CD14-positive monocyte (primary cell): ENCODE data around the gene C5. TPM values are rescaled to one million over a fixed set of nuclear protein-coding genes. Genes with fewer than 3 reads are reported as not detected.

Source experiments
- DNase-seq, 3 donors: peaks; one replicate each; pipeline ENCODE4 v3.0.0-alpha.2; 2011 to 2022
- H2AFZ ChIP-seq: 2 replicates; pipeline ENCODE4 v1.6.0; 2012; ENCODE audit warnings: mild to moderate bottlenecking, low read depth, low read length, inconsistent platforms; ENCODE audit not compliant: insufficient read depth, poor library complexity, severe bottlenecking
- H3K27ac ChIP-seq, 2 donors: 1 replicate in 1 of 2; 2 replicates in 1 of 2; pipeline ENCODE4 v1.5.1; 2012 to 2013; ENCODE audit warnings: low read length in 2 of 2, control low read depth in 1 of 2, inconsistent platforms in 1 of 2, low read depth in 1 of 2, mild to moderate bottlenecking in 1 of 2
- H3K27me3 ChIP-seq, 2 donors: one replicate each; pipeline versions ENCODE4 v1.6.0 to v1.6.1; 2011 to 2013; ENCODE audit warnings: low read length in 2 of 2; ENCODE audit not compliant: control insufficient read depth in 2 of 2, insufficient read depth in 2 of 2
- H3K36me3 ChIP-seq, 2 donors: replicated peaks in 1 of 2; 1 replicate in 1 of 2; 2 replicates in 1 of 2; pipeline versions ENCODE4 v1.5.1 to v1.6.1; 2012 to 2013; ENCODE audit warnings: low read length in 2 of 2, control low read depth in 1 of 2, inconsistent platforms in 1 of 2, mild to moderate bottlenecking in 1 of 2; ENCODE audit not compliant: insufficient read depth in 2 of 2, control insufficient read depth in 1 of 2
- H3K4me1 ChIP-seq, 2 donors: 1 replicate in 1 of 2; 2 replicates in 1 of 2; pipeline versions ENCODE4 v1.5.1 to v1.6.1; 2012 to 2013; ENCODE audit warnings: low read length in 2 of 2, control low read depth in 1 of 2, inconsistent platforms in 1 of 2, mild to moderate bottlenecking in 1 of 2, moderate library complexity in 1 of 2; ENCODE audit not compliant: insufficient read depth in 2 of 2, control insufficient read depth in 1 of 2
- H3K4me2 ChIP-seq: replicated peaks from 2 replicates; pipeline ENCODE3; 2012; ENCODE audit warnings: low read length, moderate library complexity, mild to moderate bottlenecking; ENCODE audit not compliant: poor library complexity, severe bottlenecking; ENCODE audit errors: extremely low read depth
- H3K4me3 ChIP-seq, 3 experiments: fragments of 200-600 bp in 1 of 3; sonication (generic) in 1 of 3; replicated peaks in 1 of 3; 1 replicate in 2 of 3; 2 replicates in 1 of 3; pipeline ENCODE4 v1.5.1; 2011 to 2013; ENCODE audit warnings: low read length in 3 of 3, mild to moderate bottlenecking in 3 of 3, control low read depth in 2 of 3, low read depth in 2 of 3, inconsistent platforms in 1 of 3, moderate library complexity in 1 of 3
- H3K79me2 ChIP-seq: 2 replicates; pipeline ENCODE4 v1.6.0; 2012; ENCODE audit warnings: mild to moderate bottlenecking, control low read depth, inconsistent platforms, low read length, moderate library complexity; ENCODE audit not compliant: insufficient read depth
- H3K9ac ChIP-seq: 2 replicates; pipeline ENCODE4 v1.6.0; 2017; ENCODE audit warnings: low read length, mild to moderate bottlenecking; ENCODE audit not compliant: insufficient read depth, poor library complexity, severe bottlenecking
- H3K9me3 ChIP-seq, 2 donors: replicated peaks in 1 of 2; 1 replicate in 1 of 2; 2 replicates in 1 of 2; pipeline versions ENCODE4 v1.5.1 to v1.6.1; 2012 to 2013; ENCODE audit warnings: low read length in 2 of 2, control low read depth in 1 of 2; ENCODE audit not compliant: control insufficient read depth in 1 of 2, insufficient read depth in 1 of 2
- H4K20me1 ChIP-seq: 2 replicates; pipeline ENCODE4 v1.6.0; 2012; ENCODE audit warnings: mild to moderate bottlenecking, low read length, control low read depth, moderate library complexity; ENCODE audit not compliant: insufficient read depth
- H3K27ac Mint-ChIP-seq, 7 donors: one replicate each; pipeline ENCODE4 v1.8.0; 2020; ENCODE audit warnings: mild to moderate bottlenecking in 7 of 7, mixed read lengths in 7 of 7, moderate library complexity in 6 of 7, inconsistent platforms in 2 of 7
- H3K27me3 Mint-ChIP-seq, 3 donors: one replicate each; pipeline ENCODE4 v1.8.0; 2021 to 2022; ENCODE audit warnings: low read depth in 3 of 3, mild to moderate bottlenecking in 3 of 3, mixed read lengths in 3 of 3, moderate library complexity in 3 of 3, inconsistent platforms in 1 of 3
- H3K36me3 Mint-ChIP-seq, 2 donors: one replicate each; pipeline ENCODE4 v1.8.0; 2020; ENCODE audit warnings: mixed read lengths in 2 of 2, inconsistent platforms in 1 of 2, mild to moderate bottlenecking in 1 of 2
- H3K4me1 Mint-ChIP-seq: one replicate; pipeline ENCODE4 v1.8.0; 2020; ENCODE audit warnings: mild to moderate bottlenecking, mixed read lengths
- H3K4me3 Mint-ChIP-seq, 2 donors: one replicate each; pipeline ENCODE4 v1.8.0; 2020; ENCODE audit warnings: mild to moderate bottlenecking in 2 of 2, mixed read lengths in 2 of 2, moderate library complexity in 1 of 2
- H3K9me3 Mint-ChIP-seq, 7 donors: one replicate each; pipeline ENCODE4 v1.8.0; 2020 to 2022; ENCODE audit warnings: mixed read lengths in 7 of 7, mild to moderate bottlenecking in 6 of 7, moderate library complexity in 6 of 7, inconsistent platforms in 2 of 7
- WGBS: methylation state at CpG from one replicate; pipeline ENCODE4 v1.1.5; 2013; ENCODE audit warnings: missing lambda C conversion rate; ENCODE audit not compliant: insufficient coverage; 5-methylcytosine and 5-hydroxymethylcytosine counted together
- intact Hi-C, 2 donors: fragments of 100-400 bp; cut with micrococcal nuclease; formaldehyde crosslinking; loops; one replicate each; pipeline versions ENCODE4 v1.15.0 to v1.15.1; 2023
- polyA plus RNA-seq, 3 donors: library from polyadenylated mRNA; depleted of rRNA in 1 of 3; unstranded in 2 of 3; stranded (reverse) in 1 of 3; fragments of 300-500 nt in 2 of 3; fragments of >200 nt in 1 of 3; fragmentation: Illumina TruSeq in 2 of 3; gene quantifications; 1 replicate in 2 of 3; 2 replicates in 1 of 3; pipeline ENCODE4 v1.2.3, GENCODE V29; 2012 to 2021
- TF ChIP-seq, protein P1 (sequence below): fragments of 200-600 bp; IDR thresholded peaks from one replicate; pipeline ENCODE4 v1.8.0; 2022; ENCODE audit warnings: antibody characterized with exemption, mild to moderate bottlenecking

C5 gene
- polyA plus RNA-seq, 3 donors, result 0.66 to 3.5 (median 1.2) TPM

GRCh38 chr9:121021301-121021700, 28.8 kb downstream of the C5 start:
- no peaks in the 10 kb centered on the region for H3K79me2 ChIP-seq
- DNase-seq, result no peak
- Mint-ChIP-seq H3K9me3 (peaks cover 0 to 2% (median 0%) of the 10 kb centered on the region in 7 donors), H3K36me3 (peaks cover 16 to 21% of the 10 kb centered on the region in 2 donors), H3K4me3 (no peak overlapping the region), H3K27me3 (no peaks in the 10 kb centered on the region), H3K4me1 (no peaks in the 10 kb centered on the region), H3K27ac (no peak overlapping the region)
- TF ChIP-seq, protein P1, sequence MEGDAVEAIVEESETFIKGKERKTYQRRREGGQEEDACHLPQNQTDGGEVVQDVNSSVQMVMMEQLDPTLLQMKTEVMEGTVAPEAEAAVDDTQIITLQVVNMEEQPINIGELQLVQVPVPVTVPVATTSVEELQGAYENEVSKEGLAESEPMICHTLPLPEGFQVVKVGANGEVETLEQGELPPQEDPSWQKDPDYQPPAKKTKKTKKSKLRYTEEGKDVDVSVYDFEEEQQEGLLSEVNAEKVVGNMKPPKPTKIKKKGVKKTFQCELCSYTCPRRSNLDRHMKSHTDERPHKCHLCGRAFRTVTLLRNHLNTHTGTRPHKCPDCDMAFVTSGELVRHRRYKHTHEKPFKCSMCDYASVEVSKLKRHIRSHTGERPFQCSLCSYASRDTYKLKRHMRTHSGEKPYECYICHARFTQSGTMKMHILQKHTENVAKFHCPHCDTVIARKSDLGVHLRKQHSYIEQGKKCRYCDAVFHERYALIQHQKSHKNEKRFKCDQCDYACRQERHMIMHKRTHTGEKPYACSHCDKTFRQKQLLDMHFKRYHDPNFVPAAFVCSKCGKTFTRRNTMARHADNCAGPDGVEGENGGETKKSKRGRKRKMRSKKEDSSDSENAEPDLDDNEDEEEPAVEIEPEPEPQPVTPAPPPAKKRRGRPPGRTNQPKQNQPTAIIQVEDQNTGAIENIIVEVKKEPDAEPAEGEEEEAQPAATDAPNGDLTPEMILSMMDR, result no peak
- intact Hi-C loops, result no loop called here
- H3K27ac ChIP-seq, result no peak overlapping the region
- no peaks in the 10 kb centered on the region for H4K20me1 ChIP-seq
- H3K36me3 ChIP-seq, result peaks cover 0 to 30% of the 10 kb centered on the region in 2 donors
- H3K9ac ChIP-seq, result no peak overlapping the region
- H3K4me2 ChIP-seq, result no peak overlapping the region
- 100% methylated on average over 3 of the region's 4 CpGs for WGBS
- H3K9me3 ChIP-seq, result no peaks in the 10 kb centered on the region
- no peaks in the 10 kb centered on the region for H3K4me1 ChIP-seq
- H3K27me3 ChIP-seq, result no peaks in the 10 kb centered on the region
- H2AFZ ChIP-seq, result no peak overlapping the region
- no peak overlapping the region for H3K4me3 ChIP-seq

- TF ChIP-seq, protein P1, result no peak
- Histone ChIP-seq H3K79me2 (no peaks in the 10 kb centered on the region), H3K27me3 (no peaks in the 10 kb centered on the region), H3K27ac (no peak overlapping the region), H3K4me1 (no peaks in the 10 kb centered on the region), H3K4me2 (no peak overlapping the region), H3K4me3 (no peak overlapping the region), H2AFZ (no peak overlapping the region), H4K20me1 (no peaks in the 10 kb centered on the region), H3K9ac (no peak overlapping the region), H3K36me3 (peaks cover 5 to 39% of the 10 kb centered on the region in 2 donors), H3K9me3 (no peaks in the 10 kb centered on the region)
- H3K36me3 Mint-ChIP-seq, result peaks cover 25 to 28% of the 10 kb centered on the region in 2 donors
- H3K4me3 Mint-ChIP-seq, result no peak overlapping the region
- DNase-seq, result no peak
- no peak overlapping the region for H3K27ac Mint-ChIP-seq
- no peaks in the 10 kb centered on the region for H3K4me1 Mint-ChIP-seq
- peaks cover 0 to 2% (median 0%) of the 10 kb centered on the region in 7 donors for H3K9me3 Mint-ChIP-seq
- H3K27me3 Mint-ChIP-seq, result no peaks in the 10 kb centered on the region
- intact Hi-C loops, result no loop called here
- 100% methylated on average over 1 of the region's 5 CpGs for WGBS
Measured at GRCh38 chr9:121019273-121019672, 30.8 kb downstream of the C5 start.
